NCI-H2029 (cell line): Measurements from ENCODE around the gene PPDPF.
"Not testable (repeated sequence)": the region's sequence is repeated elsewhere in the genome, so short reads cannot be mapped to it uniquely, and the experiment has no call there.

Experiments
- DNase-seq: peaks from one replicate; lab custom pipeline; 2025; lab: John Stamatoyannopoulos, UW

Gene PPDPF

DNA sequence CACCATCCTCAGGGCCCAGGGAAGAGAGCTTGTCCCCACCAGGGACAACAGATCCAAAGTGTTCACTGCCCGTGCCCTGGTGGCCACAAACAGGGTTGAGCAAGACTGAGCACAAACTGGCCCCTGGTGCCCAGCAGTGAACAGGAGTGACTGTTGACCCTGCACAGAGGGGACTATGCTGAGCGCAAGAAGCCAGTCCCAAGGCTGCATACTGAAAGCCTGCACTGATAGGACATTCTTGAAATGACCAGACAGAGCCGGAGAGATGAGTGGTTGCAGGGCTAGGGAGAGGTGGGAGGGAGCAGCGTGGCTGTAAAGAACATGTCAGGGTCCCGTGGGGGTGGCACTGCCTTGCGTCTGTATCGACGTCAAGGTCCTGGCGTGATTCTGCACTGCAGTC, 30.5 kb downstream of the PPDPF start:
- no peak for DNase-seq

DNA sequence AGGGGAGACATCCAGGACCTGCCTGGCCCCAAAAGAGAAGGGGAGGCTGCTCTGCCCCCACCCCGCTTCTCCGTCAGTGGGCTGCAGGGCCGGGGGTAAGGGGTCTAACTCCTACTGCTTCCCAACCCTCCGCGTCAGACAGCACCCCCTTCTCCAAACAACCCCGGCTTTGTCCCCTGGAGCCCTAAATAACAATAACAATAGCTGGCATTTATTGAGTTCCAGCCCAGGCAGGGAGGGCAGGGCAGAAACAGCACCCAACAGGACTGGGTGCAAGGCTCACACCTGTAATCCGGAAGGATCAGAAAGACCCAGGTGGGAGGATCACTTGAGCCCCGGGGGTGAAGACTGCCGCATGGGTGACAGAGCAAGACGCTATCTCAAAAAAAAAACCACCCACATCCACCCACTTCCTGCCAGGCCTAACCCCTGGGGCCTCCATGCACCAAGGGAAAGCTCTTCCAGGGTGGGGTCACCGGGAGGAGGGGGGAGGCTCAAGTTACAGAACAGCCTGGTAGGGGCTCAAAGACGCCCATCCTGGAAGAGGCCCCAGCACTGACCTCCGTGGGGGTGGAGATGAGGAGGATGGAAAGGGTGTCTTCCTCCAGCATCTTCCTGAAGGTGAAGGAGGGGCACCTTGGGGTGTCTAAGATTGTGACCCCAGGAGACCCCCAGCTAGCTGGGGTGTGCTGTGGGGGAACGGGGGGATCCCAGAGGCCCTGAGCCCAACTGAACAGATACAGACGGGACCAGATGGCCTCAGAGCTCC, 32.1 kb downstream of the PPDPF start:
- no peak for DNase-seq

- no peak for DNase-seq
Measured at GRCh38 chr20:63553251-63553932, 32.8 kb downstream of the PPDPF start.

DNA sequence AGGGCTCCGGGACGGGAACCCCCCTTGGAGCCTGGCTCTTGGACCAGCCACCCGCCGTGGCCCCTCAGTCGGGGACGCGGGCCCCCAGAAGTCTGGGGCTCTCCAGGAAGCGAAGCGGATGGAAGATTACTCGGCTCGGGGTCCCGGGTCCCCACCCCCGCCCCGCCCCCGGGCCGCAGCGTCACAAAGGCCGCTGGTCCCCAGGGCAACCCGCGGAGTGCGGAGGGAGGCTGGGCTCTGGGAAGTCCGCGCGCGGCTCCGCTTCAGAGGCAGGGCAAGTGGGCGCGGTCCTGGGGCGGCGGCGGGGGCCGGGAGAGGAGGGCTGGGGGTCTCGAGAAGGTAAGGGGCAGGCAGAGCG, 33.3 kb downstream of the PPDPF start, which contains the start of gene FNDC11:
FNDC11 (plus strand) TSS at position 227 of the 358 bp plus-strand sequence. CDS start 1,505 bp downstream, outside the sequence.
- no peak for DNase-seq

DNA sequence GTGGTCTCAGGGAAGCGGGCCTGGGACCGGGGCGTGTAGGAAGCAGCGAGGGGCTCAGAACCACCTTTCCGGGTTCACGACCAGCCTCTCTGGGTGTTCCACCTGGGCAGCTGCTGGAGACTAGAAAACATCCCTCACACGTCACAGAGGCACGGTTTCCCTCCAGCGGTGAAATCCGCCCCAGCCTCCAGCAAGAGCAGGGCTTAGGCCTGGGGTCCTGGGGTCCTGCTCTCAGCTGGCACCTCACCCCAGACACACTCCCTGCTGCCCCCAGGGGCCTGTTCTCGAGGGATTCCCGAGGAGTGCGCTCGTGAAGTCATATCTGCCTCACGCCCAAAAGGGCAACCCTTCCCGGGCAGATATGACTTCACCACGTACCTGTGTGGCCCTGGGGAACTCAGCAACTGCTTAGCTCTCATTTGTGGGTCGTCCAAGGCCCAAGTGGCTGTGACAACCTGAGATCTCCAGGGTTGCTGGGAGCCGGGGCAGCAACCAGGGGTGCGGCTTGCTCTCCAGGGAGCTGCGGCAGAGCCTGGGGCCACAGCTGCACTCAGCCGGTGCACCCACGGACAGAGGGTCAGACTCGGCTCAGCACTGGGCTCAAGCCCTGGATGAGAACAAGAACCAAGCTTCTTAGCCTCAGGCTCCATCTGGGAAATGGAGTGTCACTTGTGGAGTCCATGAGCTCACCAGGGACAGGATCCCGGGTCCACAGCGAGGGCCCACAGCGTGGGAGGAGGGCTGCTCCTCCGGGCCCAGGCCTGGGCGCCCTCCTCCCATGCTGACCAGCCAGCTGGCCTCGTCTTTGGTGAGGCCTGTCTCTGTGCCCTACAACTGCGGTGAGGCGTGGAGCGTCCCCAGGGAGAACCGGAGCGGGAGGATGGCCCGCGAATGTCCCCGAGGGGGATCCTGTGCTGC, 34.1 kb downstream of the PPDPF start:
- DNase-seq = no peak

- DNase-seq = no peak
Measured at GRCh38 chr20:63555661-63556381, 35.3 kb downstream of the PPDPF start.

- DNase-seq = no peak
Measured at GRCh38 chr20:63556873-63557478, 36.4 kb downstream of the PPDPF start.

DNA sequence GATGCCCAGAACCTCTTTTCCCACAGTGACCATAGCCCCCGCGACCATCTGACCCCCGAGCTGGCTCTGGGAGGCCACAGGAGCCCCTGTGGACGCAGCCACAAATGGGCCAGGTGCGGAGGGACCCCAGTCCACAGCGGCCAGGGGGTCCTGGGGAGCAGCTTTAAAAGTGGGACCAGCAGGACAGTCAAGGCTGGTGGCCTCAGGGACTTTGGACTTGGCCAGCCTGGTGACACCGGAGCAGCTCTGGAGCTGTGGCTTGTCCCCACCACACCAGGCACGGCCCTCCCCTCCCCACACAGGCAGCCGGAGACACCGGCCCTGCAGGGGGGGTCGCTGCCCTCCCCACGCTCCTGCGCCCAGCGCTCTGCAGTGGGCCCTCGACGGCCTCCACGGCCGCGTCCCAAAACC, 36.9 kb downstream of the PPDPF start:
- DNase-seq = no peak

- no peak for DNase-seq
Measured at GRCh38 chr20:63558804-63559484, 38.4 kb downstream of the PPDPF start.

- DNase-seq = not testable (repeated sequence)
Measured at GRCh38 chr20:63559485-63560332, 39.1 kb downstream of the PPDPF start.

GRCh38 chr20:63560333-63560805, 39.8 kb downstream of the PPDPF start:
- no peak for DNase-seq

DNA sequence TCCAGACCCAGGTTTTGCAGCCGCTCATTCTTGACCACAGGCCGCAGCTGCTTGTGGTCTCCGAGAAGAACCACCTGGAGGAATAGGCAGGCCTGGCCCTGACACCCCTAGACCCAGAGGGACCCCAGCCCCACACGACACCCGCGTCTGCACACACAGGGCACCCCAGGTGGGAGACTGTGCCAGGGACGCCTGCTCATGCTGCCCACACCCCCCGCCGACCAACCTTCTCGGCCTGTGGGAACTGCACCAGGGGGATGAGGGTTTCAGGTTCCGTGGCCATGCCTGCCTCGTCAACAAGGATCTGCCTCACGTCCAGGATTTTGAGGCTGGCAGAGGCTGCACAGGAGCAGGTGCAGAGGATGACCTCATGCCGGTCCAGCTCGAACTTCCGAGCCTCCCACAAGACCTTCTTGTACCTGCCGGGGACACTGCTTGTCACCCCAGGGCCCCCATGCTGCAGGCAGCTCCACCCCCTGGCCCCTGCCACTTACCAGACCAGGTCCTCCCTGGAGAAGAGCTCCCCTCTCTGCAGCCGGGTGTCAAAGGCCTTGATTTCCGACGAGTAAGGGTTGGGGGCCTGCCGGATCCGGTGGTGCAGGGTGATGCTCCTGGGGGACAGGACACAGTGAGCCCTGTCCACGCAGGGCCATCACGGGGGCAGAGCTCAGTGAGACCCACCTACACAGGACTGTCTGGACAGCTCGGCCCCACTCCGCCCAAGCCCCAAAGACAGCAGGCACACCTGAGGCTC, 40.5 kb downstream of the PPDPF start:
- DNase-seq = no peak

DNA sequence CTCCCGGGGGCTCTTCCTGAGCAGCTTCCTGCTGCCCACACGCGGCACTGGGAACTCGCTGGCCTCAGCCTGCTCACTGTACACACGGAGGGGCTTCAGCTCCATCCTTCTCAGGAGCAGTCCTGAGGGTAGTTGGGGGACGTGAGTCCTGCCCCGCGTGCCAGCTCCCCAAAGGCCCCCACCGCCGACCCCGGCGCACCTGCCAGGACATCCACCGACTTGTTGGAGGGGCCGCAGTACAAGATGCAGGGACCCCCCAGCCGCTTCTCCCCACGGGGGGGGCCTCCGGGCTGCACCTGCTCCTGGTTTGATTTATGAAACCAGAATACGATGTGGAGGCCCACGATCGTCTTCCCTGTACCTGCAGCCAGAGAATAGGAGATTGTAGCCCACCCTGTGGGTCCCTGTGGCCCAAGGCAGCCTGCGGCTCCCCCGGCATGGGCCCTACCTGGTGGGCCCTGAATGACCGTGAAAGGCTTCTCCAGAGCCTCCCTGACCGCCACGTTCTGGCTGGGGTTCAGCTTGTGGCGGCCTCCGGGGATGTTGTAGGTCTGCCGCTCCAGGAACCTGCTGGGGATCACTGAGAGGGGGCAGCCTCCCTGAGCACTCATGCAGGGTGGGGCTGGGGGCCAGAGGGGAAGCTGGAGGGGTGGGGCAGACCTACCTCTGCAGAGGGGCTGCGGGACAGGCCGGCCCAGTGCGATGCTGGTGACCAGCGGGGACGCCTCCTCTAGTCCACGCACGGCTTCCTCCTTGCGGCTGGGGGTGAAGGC, 41.2 kb downstream of the PPDPF start:
- no peak for DNase-seq

DNA sequence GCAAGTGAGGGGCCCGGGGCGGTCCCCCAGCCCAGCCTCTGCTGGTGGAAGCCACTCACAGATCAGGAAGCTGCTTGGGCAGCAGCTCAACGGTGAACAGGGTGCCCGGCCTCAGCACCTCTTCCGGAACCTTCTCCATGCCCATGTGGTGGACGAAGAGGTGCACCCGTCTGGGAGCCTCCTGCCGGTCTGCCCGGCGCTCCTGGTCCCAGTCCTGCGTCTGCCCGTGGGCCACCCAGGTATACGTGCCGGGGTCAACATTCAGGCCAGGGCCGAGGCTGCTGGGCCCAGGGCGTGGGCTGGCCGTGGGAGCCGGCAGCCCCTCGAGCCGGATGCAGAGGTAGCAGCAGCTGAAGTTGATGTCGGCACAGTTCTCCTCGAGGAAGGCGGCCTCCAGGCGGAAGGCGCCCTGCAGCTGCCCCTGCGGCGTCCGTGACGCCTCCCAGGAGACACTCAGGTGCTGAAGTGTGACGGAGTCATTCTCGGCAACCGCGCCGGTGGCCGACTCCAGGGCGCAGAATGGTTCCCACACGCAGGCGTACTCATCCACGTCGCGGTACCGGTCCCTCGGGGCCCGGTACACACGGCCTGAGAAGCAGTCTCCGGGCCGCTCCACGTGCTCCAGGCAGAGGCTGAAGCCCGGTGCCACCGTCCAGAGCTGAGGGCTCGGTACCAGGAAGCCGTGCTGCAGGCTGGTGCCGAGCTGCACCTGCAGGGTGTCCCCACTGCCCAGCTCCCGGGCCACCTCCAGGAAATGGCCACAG, 42.1 kb downstream of the PPDPF start:
- no peak for DNase-seq

DNA sequence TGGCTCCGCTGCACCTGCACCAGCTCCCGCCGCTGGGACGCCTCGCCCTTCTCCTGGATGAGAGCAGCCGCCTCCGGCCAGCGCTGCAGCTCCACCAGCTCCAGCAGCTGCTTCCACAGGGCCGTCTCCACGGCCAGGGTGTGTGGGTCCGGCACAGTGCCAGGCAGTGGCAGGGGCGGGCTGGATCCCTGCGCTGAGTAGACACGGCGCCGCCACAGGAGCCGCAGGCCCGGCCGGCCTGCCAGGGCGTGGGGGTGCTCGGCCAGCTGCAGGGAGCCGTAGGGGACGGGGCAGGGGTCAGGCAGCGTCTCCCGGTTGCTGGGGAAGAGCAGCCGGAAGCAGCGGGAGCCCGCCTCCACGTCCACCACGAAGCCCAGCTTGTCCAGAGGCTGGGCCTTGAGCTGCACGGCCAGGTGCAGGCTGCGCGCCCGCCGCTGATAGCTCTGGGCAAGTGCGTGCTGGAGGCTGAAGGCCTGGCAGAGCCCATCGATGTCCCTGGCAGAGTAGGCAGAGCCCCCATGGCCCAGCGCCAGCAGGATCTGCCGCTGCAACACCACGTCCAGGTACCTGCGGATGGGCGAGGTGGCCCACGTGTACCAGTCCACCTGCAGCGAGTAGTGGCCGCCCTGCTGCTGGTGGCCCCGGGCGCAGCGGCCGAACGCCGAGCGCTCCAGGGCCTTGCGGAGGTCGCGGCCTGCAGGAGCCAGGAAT, 42.8 kb downstream of the PPDPF start:
- DNase-seq = no peak

- DNase-seq = no peak
Measured at GRCh38 chr20:63564036-63564810, 43.7 kb downstream of the PPDPF start.
